ENCODE measurements around the gene BRS3.

BRS3 gene

GRCh38 chrX:136450050-136450830, 37.5 kb upstream of the BRS3 start:
- Histone ChIP-seq H3K27ac (no peak overlapping the region), H3K4me3 (ENCODE audit: low read depth, low read length) (no peak overlapping the region)
- TF ChIP-seq, protein P1, sequence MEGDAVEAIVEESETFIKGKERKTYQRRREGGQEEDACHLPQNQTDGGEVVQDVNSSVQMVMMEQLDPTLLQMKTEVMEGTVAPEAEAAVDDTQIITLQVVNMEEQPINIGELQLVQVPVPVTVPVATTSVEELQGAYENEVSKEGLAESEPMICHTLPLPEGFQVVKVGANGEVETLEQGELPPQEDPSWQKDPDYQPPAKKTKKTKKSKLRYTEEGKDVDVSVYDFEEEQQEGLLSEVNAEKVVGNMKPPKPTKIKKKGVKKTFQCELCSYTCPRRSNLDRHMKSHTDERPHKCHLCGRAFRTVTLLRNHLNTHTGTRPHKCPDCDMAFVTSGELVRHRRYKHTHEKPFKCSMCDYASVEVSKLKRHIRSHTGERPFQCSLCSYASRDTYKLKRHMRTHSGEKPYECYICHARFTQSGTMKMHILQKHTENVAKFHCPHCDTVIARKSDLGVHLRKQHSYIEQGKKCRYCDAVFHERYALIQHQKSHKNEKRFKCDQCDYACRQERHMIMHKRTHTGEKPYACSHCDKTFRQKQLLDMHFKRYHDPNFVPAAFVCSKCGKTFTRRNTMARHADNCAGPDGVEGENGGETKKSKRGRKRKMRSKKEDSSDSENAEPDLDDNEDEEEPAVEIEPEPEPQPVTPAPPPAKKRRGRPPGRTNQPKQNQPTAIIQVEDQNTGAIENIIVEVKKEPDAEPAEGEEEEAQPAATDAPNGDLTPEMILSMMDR (IDR thresholded peaks at IDR 0.05; ENCODE audit: low read depth, low read length), result no peak

DNA sequence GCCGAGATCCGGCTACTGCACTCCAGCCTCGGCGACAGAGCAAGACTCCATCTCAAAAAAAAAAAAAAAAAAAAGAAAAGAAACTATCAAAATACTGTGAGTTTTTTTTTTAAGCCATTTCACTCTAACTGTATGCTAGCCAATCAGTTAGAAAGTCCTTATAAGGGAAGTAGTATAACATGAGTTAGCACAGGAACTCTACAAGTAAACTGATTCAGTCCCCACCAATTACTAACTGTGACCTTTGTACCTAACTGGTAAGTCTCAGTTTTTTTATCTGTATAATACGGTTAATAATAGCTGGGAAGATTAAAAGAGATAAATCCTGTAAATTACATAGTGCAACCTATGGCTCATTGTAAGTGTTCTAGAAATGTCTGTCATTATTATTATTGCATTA, 35.1 kb upstream of the BRS3 start:
- H3K27ac ChIP-seq, result no peak overlapping the region
- H3K27me3 ChIP-seq (ENCODE audit: insufficient read depth, low read depth, severe bottlenecking), result peaks cover 19% of the 10 kb centered on the region
- TF ChIP-seq, protein P1 (IDR thresholded peaks at IDR 0.05; ENCODE audit: low read depth, low read length), result no peak
- no peak overlapping the region for H3K4me3 ChIP-seq (ENCODE audit: low read depth, low read length)
- no peaks in the 10 kb centered on the region for H3K9me3 ChIP-seq (ENCODE audit: severe bottlenecking)
- no peak for DNase-seq
- no peaks in the 10 kb centered on the region for H3K36me3 ChIP-seq

More at GRCh38 chrX:136450050-136450830, 37.5 kb upstream of the BRS3 start:
- Histone ChIP-seq H3K9me3 (ENCODE audit: severe bottlenecking) (no peaks in the 10 kb centered on the region), H3K27me3 (ENCODE audit: insufficient read depth, low read depth, severe bottlenecking) (peaks cover 14% of the 10 kb centered on the region), H3K36me3 (no peaks in the 10 kb centered on the region)
- no peak for DNase-seq

- H3K36me3 ChIP-seq, result no peaks in the 10 kb centered on the region
- no peaks in the 10 kb centered on the region for H3K9me3 ChIP-seq (ENCODE audit: severe bottlenecking)
- peaks cover 24% of the 10 kb centered on the region for H3K27me3 ChIP-seq (ENCODE audit: insufficient read depth, low read depth, severe bottlenecking)
- DNase-seq, result no peak
- no peak overlapping the region for H3K4me3 ChIP-seq (ENCODE audit: low read depth, low read length)
- H3K27ac ChIP-seq, result no peak overlapping the region
- TF ChIP-seq, protein P1 (IDR thresholded peaks at IDR 0.05; ENCODE audit: low read depth, low read length), result no peak
Measured at GRCh38 chrX:136453114-136453513, 34.6 kb upstream of the BRS3 start.

DNA sequence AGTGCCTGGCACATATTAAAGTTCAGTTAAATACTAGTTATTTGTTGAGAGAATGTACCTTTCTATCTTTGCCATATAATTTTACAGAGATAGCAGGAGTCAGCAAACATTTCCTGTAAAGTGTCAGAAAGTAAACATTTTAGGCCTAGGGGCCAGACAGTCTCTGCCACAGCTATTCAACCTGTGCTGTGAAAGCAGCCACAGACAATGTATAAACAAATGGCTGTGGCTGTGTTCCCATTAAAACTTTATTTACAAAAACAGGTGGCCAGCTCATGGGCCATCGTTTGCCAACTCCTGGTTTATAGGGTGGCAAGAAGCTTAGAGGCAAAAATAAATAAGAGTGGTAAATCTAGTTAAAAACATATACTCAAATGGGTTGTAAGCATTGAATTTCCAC, 34.0 kb upstream of the BRS3 start:
- Histone ChIP-seq H3K36me3 (no peaks in the 10 kb centered on the region), H3K27ac (no peak overlapping the region), H3K4me3 (ENCODE audit: low read depth, low read length) (no peak overlapping the region), H3K9me3 (ENCODE audit: severe bottlenecking) (no peaks in the 10 kb centered on the region), H3K27me3 (ENCODE audit: insufficient read depth, low read depth, severe bottlenecking) (peaks cover 27% of the 10 kb centered on the region)
- DNase-seq, result no peak
- TF ChIP-seq, protein P1 (IDR thresholded peaks at IDR 0.05; ENCODE audit: low read depth, low read length), result no peak

DNA sequence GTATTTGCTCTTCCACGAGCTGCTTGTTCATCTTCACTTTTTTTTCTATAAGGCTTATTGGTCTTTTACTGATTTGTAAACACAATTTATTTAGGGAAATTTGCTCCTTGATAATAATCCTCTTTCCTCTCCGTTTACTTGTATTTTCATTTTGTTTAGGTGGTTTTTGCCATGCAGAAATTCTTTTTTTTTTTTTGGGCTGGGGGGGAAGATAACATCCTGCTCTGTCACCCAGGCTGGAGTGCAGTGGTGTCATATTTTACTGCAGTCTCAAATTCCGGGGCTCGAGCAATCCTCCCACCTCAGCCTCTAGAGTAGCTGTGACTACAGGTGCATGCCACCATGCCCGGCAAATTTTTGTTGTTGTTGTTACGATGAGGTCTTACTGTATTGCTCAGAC, 31.6 kb upstream of the BRS3 start:
- Histone ChIP-seq H3K27ac (no peak overlapping the region), H3K9me3 (ENCODE audit: severe bottlenecking) (no peaks in the 10 kb centered on the region), H3K36me3 (no peaks in the 10 kb centered on the region), H3K27me3 (ENCODE audit: insufficient read depth, low read depth, severe bottlenecking) (peaks cover 31% of the 10 kb centered on the region), H3K4me3 (ENCODE audit: low read depth, low read length) (no peak overlapping the region)
- TF ChIP-seq, protein P1 (IDR thresholded peaks at IDR 0.05; ENCODE audit: low read depth, low read length), result no peak
- DNase-seq, result no peak
